CD4-positive, alpha-beta T cell treated with Interleukin-10 for 1 hour (primary cell): Measurements from ENCODE around the gene ADGRG7.
A peak's percentile ranks its signal among the peaks of the same experiment; 100 is the strongest.
"Not testable (repeated sequence)": the region's sequence is repeated elsewhere in the genome, so short reads cannot be mapped to it uniquely, and the experiment has no call there.

Experiments used
- DNase-seq: peaks from one replicate; pipeline ENCODE4 v3.0.0-alpha.2; 2020

Gene ADGRG7

GRCh38 chr3:100647171-100647570 is 37.8 kb downstream of the ADGRG7 start:
- DNase-seq: no peak

- DNase-seq: no peak
These were observed 38.3 kb downstream of the ADGRG7 start for GRCh38 chr3:100647657-100648056.

- peak; percentile 23 for DNase-seq
These were observed 41.5 kb downstream of the ADGRG7 start for GRCh38 chr3:100650651-100651619.

- no peak for DNase-seq
These were observed 44.3 kb downstream of the ADGRG7 start for GRCh38 chr3:100653604-100654294.

- DNase-seq: no peak
These were observed 47.5 kb downstream of the ADGRG7 start for GRCh38 chr3:100656945-100657344.

GRCh38 chr3:100661294-100661693 is 51.9 kb downstream of the ADGRG7 start:
- not testable (repeated sequence) for DNase-seq

- no peak for DNase-seq
These were observed 52.9 kb downstream of the ADGRG7 start for GRCh38 chr3:100662113-100662823.

- DNase-seq: peak; percentile 27
These were observed 55.8 kb downstream of the ADGRG7 start for GRCh38 chr3:100665230-100665629.

GRCh38 chr3:100666699-100667098 is 57.3 kb downstream of the ADGRG7 start:
- DNase-seq: not testable (repeated sequence)

GRCh38 chr3:100667316-100667715 is 57.9 kb downstream of the ADGRG7 start:
- not testable (repeated sequence) for DNase-seq

- not testable (repeated sequence) for DNase-seq
These were observed 61.6 kb downstream of the ADGRG7 start for GRCh38 chr3:100670995-100671394.

- no peak for DNase-seq
These were observed 72.1 kb downstream of the ADGRG7 start for GRCh38 chr3:100681496-100681895.

- DNase-seq: peak; percentile 1
These were observed 72.9 kb downstream of the ADGRG7 start for GRCh38 chr3:100682056-100682853.

GRCh38 chr3:100682854-100683760 is 73.7 kb downstream of the ADGRG7 start:
- no peak for DNase-seq

- DNase-seq: no peak
These were observed 83.8 kb downstream of the ADGRG7 start for GRCh38 chr3:100693225-100693624.

- DNase-seq: no peak
These were observed 86.3 kb downstream of the ADGRG7 start for GRCh38 chr3:100695696-100696095.

GRCh38 chr3:100696161-100696560 is 86.8 kb downstream of the ADGRG7 start:
- DNase-seq: no peak

- DNase-seq: no peak
These were observed 87.8 kb downstream of the ADGRG7 start for GRCh38 chr3:100697172-100697571.

GRCh38 chr3:100697723-100698285 is 88.4 kb downstream of the ADGRG7 start:
- DNase-seq: no peak

GRCh38 chr3:100698736-100699135 is 89.3 kb downstream of the ADGRG7 start:
- no peak for DNase-seq

GRCh38 chr3:100700708-100701107 is 91.3 kb downstream of the ADGRG7 start:
- no peak for DNase-seq
